Measurements from ENCODE around the gene NEK11.

NEK11 gene

GRCh38 chr3:131082871-131083863, 56.5 kb downstream of the NEK11 start:
- no peak for TF ChIP-seq CTCF (conservative IDR thresholded peaks at IDR 0.05)
- H3K27ac ChIP-seq: no peak overlapping the region

- no peak for TF ChIP-seq CTCF (conservative IDR thresholded peaks at IDR 0.05)
- H3K27ac ChIP-seq: no peak overlapping the region
Observed at GRCh38 chr3:131091768-131092167, 65.1 kb downstream of the NEK11 start.

DNA sequence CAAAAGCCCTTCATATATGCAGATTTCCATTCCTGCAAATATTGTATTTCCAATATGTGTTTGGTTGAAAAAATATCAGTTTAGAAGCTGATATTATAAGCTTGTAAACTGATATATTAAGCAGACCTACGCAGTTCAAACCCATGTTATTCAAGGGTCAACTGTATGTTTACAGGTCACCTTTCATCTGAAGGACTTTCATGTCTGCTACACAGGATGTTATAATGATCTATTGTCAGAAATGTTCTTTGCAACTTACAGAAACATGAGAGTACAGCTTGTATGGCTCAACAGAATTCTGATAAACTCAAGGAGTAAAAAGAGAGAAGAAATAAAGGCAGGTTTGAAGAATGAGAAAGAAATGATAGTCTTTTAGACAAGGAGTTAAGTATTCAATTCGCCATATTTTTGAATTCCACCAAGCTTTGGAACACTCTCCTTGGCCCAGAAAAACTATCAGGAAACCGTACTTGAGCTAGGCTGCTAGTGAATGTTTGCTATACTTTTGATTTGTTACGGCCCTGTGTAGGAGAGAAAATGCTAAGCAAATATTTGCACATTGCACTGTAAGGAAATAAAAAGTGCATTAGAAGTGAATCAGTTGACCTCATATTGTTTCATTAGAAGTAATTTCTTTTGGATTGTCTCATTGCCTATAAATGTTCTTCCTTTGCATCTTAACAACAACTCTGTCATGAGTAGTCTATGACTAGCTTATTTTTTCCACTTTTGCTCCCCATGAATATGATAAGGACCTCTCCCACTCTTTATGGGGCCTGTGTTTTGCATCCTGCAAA, 81.2 kb downstream of the NEK11 start:
- peak overlapping the region; percentile 45 for H3K27ac ChIP-seq
- TF ChIP-seq CTCF (conservative IDR thresholded peaks at IDR 0.05): no peak

DNA sequence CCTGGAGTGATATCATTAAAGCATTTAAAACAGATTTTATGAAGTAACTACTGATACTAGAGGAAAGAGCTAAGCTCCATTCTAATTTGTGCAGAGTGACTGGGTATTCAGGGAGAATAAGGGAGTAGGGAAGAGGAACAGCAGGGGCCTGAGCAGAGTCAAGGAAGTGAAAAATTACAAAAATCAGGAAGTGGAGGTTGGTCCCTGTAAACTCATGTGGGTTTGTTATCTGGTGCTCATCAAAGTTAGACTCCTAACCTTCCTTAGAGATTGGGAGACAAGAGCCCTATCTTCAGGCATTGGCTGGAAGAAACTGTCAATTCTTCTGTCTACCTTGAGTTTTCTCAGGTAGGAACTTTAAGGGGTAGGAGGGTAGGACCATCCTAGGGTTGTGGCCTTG, 82.5 kb downstream of the NEK11 start:
- H3K27ac ChIP-seq: no peak overlapping the region
- no peak for TF ChIP-seq CTCF (conservative IDR thresholded peaks at IDR 0.05)

DNA sequence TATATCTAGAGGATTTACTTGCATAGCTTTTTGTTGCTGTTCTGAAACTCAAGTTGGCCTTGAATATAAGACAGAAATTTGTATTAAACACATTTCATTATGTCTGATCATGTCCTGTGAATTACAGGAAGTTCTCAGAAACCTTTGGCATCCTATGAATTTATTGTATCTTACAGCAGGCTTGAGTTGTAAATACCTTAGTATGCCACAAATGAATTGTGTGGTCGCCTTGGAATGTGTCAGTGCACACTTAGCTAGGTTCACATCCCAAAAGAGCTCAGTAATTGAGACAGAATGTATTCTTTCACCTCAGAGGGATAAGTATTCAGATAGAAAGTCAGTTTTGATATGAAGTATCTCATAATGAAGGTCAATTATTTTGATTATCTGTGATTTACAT, 83.4 kb downstream of the NEK11 start:
- H3K27ac ChIP-seq: no peak overlapping the region
- TF ChIP-seq CTCF (conservative IDR thresholded peaks at IDR 0.05): no peak

GRCh38 chr3:131114256-131114655, 87.6 kb downstream of the NEK11 start:
- H3K27ac ChIP-seq: no peak overlapping the region
- no peak for TF ChIP-seq CTCF (conservative IDR thresholded peaks at IDR 0.05)

GRCh38 chr3:131125684-131126083, 99.0 kb downstream of the NEK11 start:
- no peak overlapping the region for H3K27ac ChIP-seq

More at GRCh38 chr3:131125684-131126083, 99.0 kb downstream of the NEK11 start:
- no peak for TF ChIP-seq CTCF (conservative IDR thresholded peaks at IDR 0.05)

All from VCaP (cell line).